Muscle layer of colon (tissue), 2 donors: ENCODE measurements around the gene GRID2.

Experiments used
- H3K27ac ChIP-seq: one replicate; pipeline ENCODE4 v1.7.0; 2013; ENCODE audit warnings: low read depth, mild to moderate bottlenecking, low read length, moderate library complexity
- H3K27me3 ChIP-seq, 2 donors: one replicate each; pipeline ENCODE4 v1.7.0; 2013; ENCODE audit warnings: low read length in 2 of 2, mild to moderate bottlenecking in 2 of 2; ENCODE audit not compliant: insufficient read depth in 2 of 2, control insufficient read depth in 1 of 2
- H3K36me3 ChIP-seq: one replicate; pipeline ENCODE4 v1.7.0; 2013; ENCODE audit warnings: mild to moderate bottlenecking, low read length; ENCODE audit not compliant: insufficient read depth
- H3K4me1 ChIP-seq: one replicate; pipeline ENCODE4 v1.7.0; 2013; ENCODE audit warnings: mild to moderate bottlenecking, low read length; ENCODE audit not compliant: insufficient read depth
- H3K4me3 ChIP-seq, 2 donors: one replicate each; pipeline ENCODE4 v1.7.0; 2013; ENCODE audit warnings: low read length in 2 of 2, low read depth in 1 of 2, mild to moderate bottlenecking in 1 of 2, moderate library complexity in 1 of 2
- H3K9ac ChIP-seq: one replicate; pipeline ENCODE4 v1.7.0; 2013; ENCODE audit warnings: low read length
- H3K9me3 ChIP-seq: one replicate; pipeline ENCODE4 v1.7.0; 2013; ENCODE audit warnings: mild to moderate bottlenecking, low read length
- donor health status: abdominal sarcoma.
- donor health status: Adenocarcinoma of cecum.

Gene GRID2

GRCh38 chr4:93732509-93732908 lies 1428.7 kb downstream of the GRID2 start:
- Histone ChIP-seq H3K9me3 (no peaks in the 10 kb centered on the region), H3K27ac (no peak overlapping the region), H3K36me3 (no peaks in the 10 kb centered on the region), H3K4me3 (no peak overlapping the region), H3K4me1 (no peaks in the 10 kb centered on the region), H3K27me3 (no peaks in the 10 kb centered on the region), H3K9ac (no peak overlapping the region)

- H3K4me3 ChIP-seq: no peak overlapping the region
- no peaks in the 10 kb centered on the region for H3K9me3 ChIP-seq
- no peak overlapping the region for H3K27ac ChIP-seq
- no peaks in the 10 kb centered on the region for H3K27me3 ChIP-seq
- no peaks in the 10 kb centered on the region for H3K36me3 ChIP-seq
- no peak overlapping the region for H3K9ac ChIP-seq
- no peaks in the 10 kb centered on the region for H3K4me1 ChIP-seq
Measured at GRCh38 chr4:93740890-93741289, 1437.1 kb downstream of the GRID2 start.

DNA sequence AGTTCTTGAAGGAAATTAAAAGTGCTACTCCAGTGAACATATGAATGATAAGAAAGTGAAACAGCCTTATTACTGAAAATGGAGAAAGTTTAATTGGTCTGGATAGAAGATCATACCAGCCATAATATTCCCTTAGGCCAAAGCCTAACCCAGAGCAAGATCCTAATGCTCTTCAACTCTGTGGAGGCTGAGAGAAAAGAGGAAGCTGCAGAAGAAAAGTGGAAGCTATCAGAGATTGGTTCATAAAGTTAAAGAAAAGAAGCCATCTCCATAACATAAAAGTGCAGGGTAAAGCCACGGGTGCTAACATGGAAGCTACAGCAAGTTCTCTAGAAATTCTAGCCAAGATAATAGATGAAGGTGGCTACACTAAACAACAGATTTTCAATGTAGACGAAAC lies 1439.3 kb downstream of the GRID2 start:
- Histone ChIP-seq H3K36me3 (no peaks in the 10 kb centered on the region), H3K9ac (no peak overlapping the region), H3K27me3 (no peaks in the 10 kb centered on the region), H3K4me3 (no peak overlapping the region), H3K27ac (no peak overlapping the region), H3K4me1 (no peaks in the 10 kb centered on the region), H3K9me3 (no peaks in the 10 kb centered on the region)

- no peak overlapping the region for H3K9ac ChIP-seq
- H3K27me3 ChIP-seq: no peaks in the 10 kb centered on the region
- no peak overlapping the region for H3K4me3 ChIP-seq
- no peaks in the 10 kb centered on the region for H3K36me3 ChIP-seq
- no peaks in the 10 kb centered on the region for H3K9me3 ChIP-seq
- H3K27ac ChIP-seq: no peak overlapping the region
- peaks cover 1% of the 10 kb centered on the region for H3K4me1 ChIP-seq
Measured at GRCh38 chr4:93743635-93744034, 1439.9 kb downstream of the GRID2 start.

DNA sequence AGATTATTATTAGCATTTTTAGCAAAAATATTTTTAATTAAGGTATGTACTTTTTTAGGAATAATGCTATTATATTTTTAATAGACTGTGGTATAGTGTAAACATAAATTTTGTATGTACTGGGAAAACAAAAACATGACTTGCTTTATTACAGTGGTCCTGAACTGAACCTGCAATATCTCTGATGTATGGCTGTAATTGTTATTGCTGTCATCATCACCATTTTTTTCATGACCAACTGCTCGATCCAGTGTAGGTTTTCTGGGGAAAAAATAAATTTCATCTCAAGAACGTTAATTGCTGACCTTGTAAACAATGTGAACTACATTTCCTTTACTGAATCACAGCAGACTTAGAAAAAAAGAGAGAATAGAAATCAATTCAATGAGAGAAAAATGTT lies 1441.2 kb downstream of the GRID2 start:
- H3K27me3 ChIP-seq: no peaks in the 10 kb centered on the region
- no peaks in the 10 kb centered on the region for H3K36me3 ChIP-seq
- no peak overlapping the region for H3K4me3 ChIP-seq
- H3K9ac ChIP-seq: no peak overlapping the region
- no peaks in the 10 kb centered on the region for H3K9me3 ChIP-seq
- H3K27ac ChIP-seq: no peak overlapping the region
- H3K4me1 ChIP-seq: peaks cover 5% of the 10 kb centered on the region

- Histone ChIP-seq H3K9me3 (no peaks in the 10 kb centered on the region), H3K4me1 (peaks cover 5% of the 10 kb centered on the region), H3K36me3 (no peaks in the 10 kb centered on the region), H3K4me3 (no peak overlapping the region), H3K27ac (no peak overlapping the region), H3K27me3 (no peaks in the 10 kb centered on the region), H3K9ac (no peak overlapping the region)
Measured at GRCh38 chr4:93746031-93746430, 1442.3 kb downstream of the GRID2 start.

- Histone ChIP-seq H3K9ac (no peak overlapping the region), H3K4me3 (no peak overlapping the region), H3K9me3 (no peaks in the 10 kb centered on the region), H3K36me3 (no peaks in the 10 kb centered on the region), H3K27ac (no peak overlapping the region), H3K27me3 (no peaks in the 10 kb centered on the region), H3K4me1 (peaks cover 5% of the 10 kb centered on the region)
Measured at GRCh38 chr4:93747220-93747619, 1443.5 kb downstream of the GRID2 start.

DNA sequence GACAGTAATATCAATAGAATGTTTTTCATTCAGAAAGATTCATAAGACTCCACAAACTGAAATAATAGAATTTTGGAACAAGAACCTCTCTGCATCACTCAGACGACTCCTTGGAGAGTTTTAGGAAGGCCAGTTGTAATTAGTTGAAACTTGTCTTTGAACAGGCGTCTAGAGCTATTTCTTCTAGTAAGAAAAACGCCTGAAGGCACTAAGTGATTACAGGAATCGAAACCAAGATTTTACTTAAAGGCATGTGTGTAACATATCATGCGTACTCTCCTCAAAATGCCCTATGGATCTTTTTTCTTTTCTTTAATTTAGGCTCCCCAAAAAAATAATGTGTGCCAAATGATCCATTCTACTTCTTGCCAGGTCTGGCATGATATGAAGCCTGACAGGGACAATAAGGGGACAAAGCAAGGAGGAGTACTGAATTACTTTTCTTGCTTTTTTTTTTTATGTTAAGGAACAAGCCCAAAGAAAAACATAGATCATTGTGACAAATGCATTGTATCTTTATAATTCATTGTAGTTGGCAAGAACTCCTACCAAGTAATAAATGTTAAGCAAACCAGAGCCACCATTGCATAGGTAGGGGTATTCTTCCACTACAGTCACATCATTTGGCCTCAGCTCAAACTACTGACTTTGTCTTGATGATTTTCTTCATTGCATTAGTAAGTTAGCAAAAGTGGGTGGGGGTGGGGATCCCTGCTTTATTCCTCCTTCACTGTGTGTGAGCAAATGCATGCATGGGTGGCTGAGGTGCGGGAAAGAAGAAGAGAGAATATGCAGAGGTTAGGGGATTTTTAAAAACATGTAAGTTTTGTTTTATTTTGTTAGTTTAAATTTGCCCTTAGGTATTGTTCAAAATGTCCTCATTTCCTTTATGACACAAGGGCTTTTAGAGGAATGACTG lies 1444.9 kb downstream of the GRID2 start:
- Histone ChIP-seq H3K36me3 (no peaks in the 10 kb centered on the region), H3K27me3 (no peaks in the 10 kb centered on the region), H3K27ac (no peak overlapping the region), H3K9ac (no peak overlapping the region), H3K4me1 (peaks cover 5% of the 10 kb centered on the region), H3K4me3 (no peak overlapping the region), H3K9me3 (no peaks in the 10 kb centered on the region)

- H3K27ac ChIP-seq: no peak overlapping the region
- no peak overlapping the region for H3K9ac ChIP-seq
- H3K4me3 ChIP-seq: no peak overlapping the region
Measured at GRCh38 chr4:93749292-93749761, 1445.6 kb downstream of the GRID2 start.

GRCh38 chr4:93751411-93751810 lies 1447.6 kb downstream of the GRID2 start:
- H3K36me3 ChIP-seq: no peaks in the 10 kb centered on the region
- H3K27ac ChIP-seq: no peak overlapping the region
- H3K27me3 ChIP-seq: no peaks in the 10 kb centered on the region
- no peak overlapping the region for H3K9ac ChIP-seq
- no peaks in the 10 kb centered on the region for H3K9me3 ChIP-seq
- H3K4me3 ChIP-seq: no peak overlapping the region
- H3K4me1 ChIP-seq: peaks cover 5% of the 10 kb centered on the region

More at GRCh38 chr4:93749292-93749761, 1445.6 kb downstream of the GRID2 start:
- H3K27me3 ChIP-seq: no peaks in the 10 kb centered on the region
- H3K9me3 ChIP-seq: no peaks in the 10 kb centered on the region
- no peaks in the 10 kb centered on the region for H3K36me3 ChIP-seq
- peaks cover 5% of the 10 kb centered on the region for H3K4me1 ChIP-seq

DNA sequence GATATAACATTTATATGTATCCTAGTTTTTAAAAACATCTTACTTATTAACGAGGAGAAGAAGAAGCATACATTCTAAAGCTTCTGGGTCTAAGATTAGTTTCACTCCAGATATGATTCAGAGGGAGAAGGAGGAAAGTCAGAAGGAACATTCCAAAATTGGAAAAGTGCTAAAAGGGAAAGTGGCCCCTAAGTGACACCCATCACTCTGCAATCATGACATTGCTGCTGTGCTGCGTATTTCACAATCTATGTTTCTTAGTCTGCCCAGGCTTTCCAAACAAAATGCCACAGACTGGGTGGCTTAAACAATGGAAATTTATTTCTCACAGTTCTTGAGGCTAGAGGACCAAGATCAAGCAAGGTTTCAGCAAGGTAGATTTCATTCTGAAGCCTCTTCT lies 1452.3 kb downstream of the GRID2 start:
- Histone ChIP-seq H3K27me3 (no peaks in the 10 kb centered on the region), H3K4me3 (no peak overlapping the region)

GRCh38 chr4:93759506-93759905 lies 1455.7 kb downstream of the GRID2 start:
- no peaks in the 10 kb centered on the region for H3K4me1 ChIP-seq
- no peaks in the 10 kb centered on the region for H3K27me3 ChIP-seq
- H3K27ac ChIP-seq: no peak overlapping the region
- no peaks in the 10 kb centered on the region for H3K9me3 ChIP-seq
- H3K36me3 ChIP-seq: no peaks in the 10 kb centered on the region
- no peak overlapping the region for H3K4me3 ChIP-seq
- no peak overlapping the region for H3K9ac ChIP-seq

More for the DNA sequence above, 1452.3 kb downstream of the GRID2 start:
- Histone ChIP-seq H3K36me3 (no peaks in the 10 kb centered on the region), H3K27ac (no peak overlapping the region), H3K9me3 (no peaks in the 10 kb centered on the region), H3K9ac (no peak overlapping the region), H3K4me1 (no peaks in the 10 kb centered on the region)
